Rectal smooth muscle tissue (tissue), 1 donor: ENCODE data around the gene VPS11.

Experiments
- H3K27ac ChIP-seq: one replicate; pipeline ENCODE4 v1.7.0; 2013; ENCODE audit warnings: low read depth, low read length, inconsistent platforms
- H3K27me3 ChIP-seq: one replicate; pipeline ENCODE4 v1.7.0; 2013; ENCODE audit warnings: low read length; ENCODE audit not compliant: control insufficient read depth, insufficient read depth
- H3K36me3 ChIP-seq: one replicate; pipeline ENCODE4 v1.7.0; 2013; ENCODE audit warnings: low read length; ENCODE audit not compliant: control insufficient read depth, insufficient read depth
- H3K4me1 ChIP-seq: one replicate; pipeline ENCODE4 v1.7.0; 2013; ENCODE audit warnings: low read length; ENCODE audit not compliant: control insufficient read depth, insufficient read depth
- H3K4me3 ChIP-seq: one replicate; pipeline ENCODE4 v1.7.0; 2013; ENCODE audit warnings: low read length
- H3K9ac ChIP-seq: one replicate; pipeline ENCODE4 v1.7.0; 2013; ENCODE audit warnings: low read length

Gene VPS11

DNA sequence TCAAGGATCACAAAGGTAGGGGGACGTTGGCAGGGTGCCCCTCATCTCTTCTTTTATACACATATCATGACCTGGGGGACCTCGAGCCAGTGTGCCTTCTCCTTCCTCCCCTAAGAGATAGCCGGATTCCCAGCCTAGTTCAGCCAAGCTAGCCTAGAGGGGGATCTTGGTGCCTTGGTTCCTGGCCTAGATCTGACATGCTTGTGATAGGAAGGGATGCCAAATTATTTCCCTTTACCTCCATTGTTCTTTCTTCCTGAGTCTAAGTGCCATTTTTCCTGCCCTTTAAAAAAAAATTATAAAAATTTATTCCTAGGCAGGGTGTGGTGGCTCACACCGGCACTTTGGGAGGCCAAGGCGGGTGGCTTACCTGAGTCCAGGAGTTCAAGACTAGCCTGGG lies 46.7 kb downstream of the VPS11 start:
- Histone ChIP-seq H3K27me3 (no peaks in the 10 kb centered on the region), H3K4me1 (no peaks in the 10 kb centered on the region), H3K36me3 (peaks cover 31% of the 10 kb centered on the region), H3K4me3 (no peak overlapping the region), H3K27ac (no peak overlapping the region), H3K9ac (no peak overlapping the region)

DNA sequence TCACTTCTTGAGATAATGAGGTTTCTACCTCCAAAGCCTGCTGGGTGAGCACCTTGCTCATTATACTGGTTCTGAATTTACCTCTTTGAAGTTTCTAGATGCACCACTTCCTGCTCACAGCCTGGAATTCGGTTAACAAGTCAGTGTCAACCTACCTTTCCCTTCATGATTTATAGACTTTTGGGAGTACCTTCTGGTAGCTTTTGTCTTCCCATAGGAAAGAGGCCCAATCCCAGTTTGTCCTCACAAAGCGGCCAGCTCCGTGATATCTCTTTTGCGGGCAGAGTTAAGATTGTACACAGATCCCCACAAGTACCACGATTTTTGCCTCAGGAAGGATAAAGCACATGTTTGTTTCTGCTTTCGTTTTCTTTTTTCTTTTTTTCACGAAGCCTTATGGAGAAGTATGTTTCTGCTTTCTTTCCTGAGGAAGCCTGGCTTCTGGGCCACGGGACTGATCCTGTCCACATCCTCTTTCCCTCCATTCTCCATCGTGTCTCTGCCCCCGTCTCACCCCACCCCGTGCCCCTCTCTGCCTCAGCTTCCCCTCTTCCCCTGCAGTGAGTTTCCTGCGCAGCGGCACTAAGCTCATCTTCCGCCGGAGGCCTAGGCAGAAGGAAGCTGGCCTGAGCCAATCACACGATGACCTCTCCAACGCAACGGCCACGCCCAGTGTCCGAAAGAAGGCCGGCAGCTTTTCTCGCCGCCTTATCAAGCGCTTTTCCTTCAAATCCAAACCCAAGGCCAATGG lies 48.0 kb downstream of the VPS11 start:
- H3K27ac ChIP-seq = no peak overlapping the region
- H3K4me1 ChIP-seq = peaks cover 3% of the 10 kb centered on the region
- peaks cover 31% of the 10 kb centered on the region for H3K36me3 ChIP-seq
- no peaks in the 10 kb centered on the region for H3K27me3 ChIP-seq
- H3K4me3 ChIP-seq = no peak overlapping the region
- no peak overlapping the region for H3K9ac ChIP-seq

- Histone ChIP-seq H3K27ac (no peak overlapping the region), H3K36me3 (peaks cover 26% of the 10 kb centered on the region)
These were observed 48.6 kb downstream of the VPS11 start for GRCh38 chr11:119116235-119116594.

DNA sequence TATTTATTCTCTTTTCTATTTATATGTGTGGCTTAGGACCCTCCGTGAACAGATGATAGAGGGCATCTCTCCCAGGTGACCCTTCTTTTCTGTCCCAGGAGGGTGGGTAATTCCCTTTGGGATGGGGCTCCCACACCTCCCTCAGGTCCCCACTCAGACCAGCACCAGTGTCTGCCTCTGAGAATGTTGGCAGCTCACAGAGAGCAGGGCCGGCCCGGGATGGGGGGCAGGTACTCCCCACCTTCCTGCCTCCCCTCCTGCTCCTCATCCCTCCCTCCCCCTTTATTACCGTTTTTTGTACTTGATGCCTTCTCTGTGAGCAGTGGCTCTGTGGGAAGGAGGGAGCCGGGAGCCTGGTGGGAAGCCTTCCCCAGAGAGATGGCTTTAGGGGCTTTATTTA lies 49.0 kb downstream of the VPS11 start:
- no peaks in the 10 kb centered on the region for H3K27me3 ChIP-seq
- no peak overlapping the region for H3K9ac ChIP-seq
- peaks cover 22% of the 10 kb centered on the region for H3K36me3 ChIP-seq
- H3K4me3 ChIP-seq = no peak overlapping the region
- no peak overlapping the region for H3K27ac ChIP-seq
- H3K4me1 ChIP-seq = peaks cover 6% of the 10 kb centered on the region

More at GRCh38 chr11:119116235-119116594, 48.6 kb downstream of the VPS11 start:
- no peak overlapping the region for H3K4me3 ChIP-seq
- no peak overlapping the region for H3K9ac ChIP-seq
- H3K4me1 ChIP-seq = peaks cover 6% of the 10 kb centered on the region
- H3K27me3 ChIP-seq = no peaks in the 10 kb centered on the region

- H3K36me3 ChIP-seq = peaks cover 21% of the 10 kb centered on the region
These were observed 49.5 kb downstream of the VPS11 start for GRCh38 chr11:119117004-119117706.

GRCh38 chr11:119118227-119118626 lies 50.6 kb downstream of the VPS11 start:
- H3K27ac ChIP-seq = no peak overlapping the region
- H3K9ac ChIP-seq = no peak overlapping the region
- no peak overlapping the region for H3K4me3 ChIP-seq
- no peaks in the 10 kb centered on the region for H3K27me3 ChIP-seq
- H3K36me3 ChIP-seq = peaks cover 16% of the 10 kb centered on the region
- H3K4me1 ChIP-seq = peaks cover 11% of the 10 kb centered on the region

More at GRCh38 chr11:119117004-119117706, 49.5 kb downstream of the VPS11 start:
- Histone ChIP-seq H3K4me1 (peaks cover 8% of the 10 kb centered on the region), H3K9ac (no peak overlapping the region), H3K4me3 (no peak overlapping the region), H3K27me3 (no peaks in the 10 kb centered on the region), H3K27ac (no peak overlapping the region)

DNA sequence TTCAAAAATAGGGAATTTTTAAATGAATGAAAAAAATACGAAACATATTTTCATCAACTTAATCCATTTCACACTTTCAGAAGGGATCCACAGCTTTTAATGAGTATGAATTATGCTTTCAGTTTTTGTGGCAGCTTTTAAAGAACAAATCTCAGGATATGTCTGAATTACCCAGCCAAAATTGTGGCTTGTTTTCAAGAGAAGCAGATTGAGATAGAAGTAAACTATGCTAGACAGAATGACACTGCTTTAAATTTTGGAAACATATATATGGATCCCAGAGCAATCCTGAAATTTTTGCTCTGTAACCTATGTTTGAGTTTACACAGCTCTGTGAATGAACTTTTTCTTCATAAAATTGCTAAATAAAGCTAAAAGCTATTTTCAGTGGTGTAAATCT lies 51.3 kb downstream of the VPS11 start:
- H3K4me3 ChIP-seq = no peak overlapping the region
- H3K9ac ChIP-seq = no peak overlapping the region
- no peak overlapping the region for H3K27ac ChIP-seq
- H3K27me3 ChIP-seq = no peaks in the 10 kb centered on the region
- H3K36me3 ChIP-seq = peaks cover 12% of the 10 kb centered on the region
- H3K4me1 ChIP-seq = peaks cover 11% of the 10 kb centered on the region

GRCh38 chr11:119120639-119121007 lies 53.0 kb downstream of the VPS11 start:
- Histone ChIP-seq H3K27me3 (no peaks in the 10 kb centered on the region), H3K4me1 (peaks cover 11% of the 10 kb centered on the region), H3K36me3 (peaks cover 13% of the 10 kb centered on the region), H3K27ac (peak overlapping the region; percentile 70), H3K4me3 (peak overlapping the region; percentile 75), H3K9ac (peak overlapping the region; percentile 35)

GRCh38 chr11:119121008-119121810 lies 53.6 kb downstream of the VPS11 start, which contains the start of gene HINFP:
TSS of gene HINFP (plus strand) at chr11:119121580. CDS start at chr11:119126945, 5,365 bp downstream.
- H3K4me3 ChIP-seq = peak within 1 kb of the TSS; percentile 100
- H3K36me3 ChIP-seq = peaks cover 12% of the 10 kb centered on the region
- no peaks in the 10 kb centered on the region for H3K27me3 ChIP-seq
- H3K9ac ChIP-seq = peak within 1 kb of the TSS; percentile 96
- peaks cover 11% of the 10 kb centered on the region for H3K4me1 ChIP-seq
- H3K27ac ChIP-seq = peak within 1 kb of the TSS; percentile 79

DNA sequence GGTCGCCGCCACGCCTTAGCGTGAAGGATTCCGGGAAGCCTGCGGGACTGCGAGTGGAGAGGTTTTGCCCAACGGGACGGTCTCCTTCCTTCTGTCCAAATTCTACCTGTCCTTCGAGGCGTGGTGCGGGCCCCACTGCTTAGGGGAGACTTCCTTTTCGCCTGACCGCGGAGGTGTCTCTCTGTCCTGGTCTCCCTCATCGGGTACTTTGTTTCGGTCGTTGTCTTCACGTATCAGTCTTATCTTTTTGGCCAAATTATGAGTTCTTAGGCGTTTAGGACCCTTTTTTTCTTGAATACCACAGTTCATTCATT lies 54.1 kb downstream of the VPS11 start:
- Histone ChIP-seq H3K9ac (peak overlapping the region; percentile 96), H3K27ac (peak overlapping the region; percentile 79), H3K4me3 (peak overlapping the region; percentile 100), H3K36me3 (peaks cover 8% of the 10 kb centered on the region), H3K27me3 (no peaks in the 10 kb centered on the region), H3K4me1 (peaks cover 11% of the 10 kb centered on the region)

GRCh38 chr11:119125821-119126220 lies 58.2 kb downstream of the VPS11 start:
- H3K27me3 ChIP-seq = no peaks in the 10 kb centered on the region
- no peak overlapping the region for H3K27ac ChIP-seq
- H3K4me3 ChIP-seq = no peak overlapping the region
- H3K4me1 ChIP-seq = peaks cover 6% of the 10 kb centered on the region
- peaks cover 12% of the 10 kb centered on the region for H3K36me3 ChIP-seq
- no peak overlapping the region for H3K9ac ChIP-seq

- Histone ChIP-seq H3K36me3 (peaks cover 19% of the 10 kb centered on the region), H3K27ac (no peak overlapping the region), H3K27me3 (no peaks in the 10 kb centered on the region)
These were observed 59.2 kb downstream of the VPS11 start for GRCh38 chr11:119126675-119127268.

More at GRCh38 chr11:119126675-119127268, 59.2 kb downstream of the VPS11 start:
- Histone ChIP-seq H3K4me1 (peaks cover 5% of the 10 kb centered on the region), H3K9ac (no peak overlapping the region), H3K4me3 (no peak overlapping the region)
